T-cell (primary cell): ENCODE data around the gene NR2F1-AS1. TPM values are rescaled to one million over a fixed set of nuclear protein-coding genes. Genes with fewer than 3 reads are reported as not detected.

Experiments used
- ATAC-seq, 4 experiments: fragments of 200-7000 bp in 3 of 4; fragments of 150-1000 bp in 1 of 4; cut with Tn5 transposase; replicated peaks in 1 of 4; 1 replicate in 3 of 4; 2 replicates in 1 of 4; pipeline ENCODE4 v1.10.0; 2021; ENCODE audit warnings: moderate library complexity in 3 of 4, mild to moderate bottlenecking in 2 of 4, moderate number of reproducible peaks in 1 of 4
- CTCF ChIA-PET, 2 donors: fragments of 300-600 bp; sonication (Branson Sonifier 250); formaldehyde crosslinking; loops; one replicate each; lab custom pipeline; 2022; ENCODE audit warnings: antibody characterized with exemption in 2 of 2; lab: Charles Lee
- POLR2A ChIA-PET, 2 donors: fragments of 300-600 bp; sonication (Branson Sonifier 250); formaldehyde crosslinking; loops; one replicate each; lab custom pipeline; 2022; ENCODE audit warnings: antibody characterized with exemption in 2 of 2; lab: Charles Lee
- DNase-seq, 35 experiments: peaks; one replicate each; pipeline versions ENCODE4 v3.0.0 to v3.0.0-alpha.2; 2013 to 2023
- H3K27ac ChIP-seq: one replicate; pipeline ENCODE4 v1.5.1; 2013; ENCODE audit warnings: low read length
- H3K27me3 ChIP-seq, 2 experiments: replicated peaks in 1 of 2; 1 replicate in 1 of 2; 2 replicates in 1 of 2; pipeline versions ENCODE4 v1.6.1 to v1.7.0; 2013; ENCODE audit warnings: low read length in 1 of 2, mixed read lengths in 1 of 2; ENCODE audit not compliant: control insufficient read depth in 2 of 2, insufficient read depth in 2 of 2; ENCODE audit errors: extremely low read depth in 1 of 2
- H3K36me3 ChIP-seq, 2 donors: 1 replicate in 1 of 2; 2 replicates in 1 of 2; pipeline versions ENCODE4 v1.6.1 to v1.7.0; 2013; ENCODE audit warnings: low read length in 1 of 2; ENCODE audit not compliant: control insufficient read depth in 2 of 2, insufficient read depth in 1 of 2; ENCODE audit errors: extremely low read depth in 1 of 2
- H3K4me1 ChIP-seq, 2 experiments: 1 replicate in 1 of 2; 2 replicates in 1 of 2; pipeline versions ENCODE4 v1.6.1 to v1.7.0; 2013; ENCODE audit warnings: low read length in 2 of 2, mixed read lengths in 1 of 2; ENCODE audit not compliant: insufficient read depth in 2 of 2, control insufficient read depth in 1 of 2; ENCODE audit errors: extremely low read depth in 1 of 2
- H3K4me3 ChIP-seq, 2 donors: 1 replicate in 1 of 2; 2 replicates in 1 of 2; pipeline versions ENCODE4 v1.5.1 to v1.7.0; 2013; ENCODE audit warnings: mild to moderate bottlenecking in 2 of 2, low read length in 1 of 2, moderate library complexity in 1 of 2; ENCODE audit not compliant: control insufficient read depth in 1 of 2; ENCODE audit errors: extremely low read depth in 1 of 2
- H3K9me3 ChIP-seq: 2 replicates; pipeline ENCODE4 v1.7.0; 2013
- H3K27ac Mint-ChIP-seq, 2 donors: one replicate each; pipeline ENCODE4 v1.8.0; 2020 to 2021; ENCODE audit warnings: mild to moderate bottlenecking in 2 of 2, mixed read lengths in 2 of 2
- H3K27me3 Mint-ChIP-seq, 2 donors: one replicate each; pipeline ENCODE4 v1.8.0; 2021 to 2022; ENCODE audit warnings: mixed read lengths in 2 of 2
- H3K36me3 Mint-ChIP-seq: one replicate; pipeline ENCODE4 v1.8.0; 2021; ENCODE audit warnings: mixed read lengths
- H3K4me1 Mint-ChIP-seq, 3 donors: one replicate each; pipeline ENCODE4 v1.8.0; 2020 to 2022; ENCODE audit warnings: mixed read lengths in 3 of 3, mild to moderate bottlenecking in 1 of 3
- H3K4me3 Mint-ChIP-seq, 3 donors: one replicate each; pipeline ENCODE4 v1.8.0; 2020 to 2022; ENCODE audit warnings: mild to moderate bottlenecking in 3 of 3, mixed read lengths in 3 of 3, moderate library complexity in 3 of 3
- H3K9me3 Mint-ChIP-seq, 3 donors: one replicate each; pipeline ENCODE4 v1.8.0; 2020 to 2022; ENCODE audit warnings: mixed read lengths in 3 of 3
- WGBS: methylation state at CpG from one replicate; pipeline ENCODE4 v1.1.5; 2013; ENCODE audit warnings: missing lambda C conversion rate; ENCODE audit not compliant: insufficient coverage; 5-methylcytosine and 5-hydroxymethylcytosine counted together
- total RNA-seq, 35 experiments: library from RNA in 6 of 35; stranded (reverse) in 6 of 35; fragments of 120-200 nt in 1 of 35; gene quantifications; one replicate each; pipeline versions ENCODE4 v1.2.1 to v1.2.4 and lab custom pipeline; 2013 to 2026

The NR2F1-AS1 gene
- total RNA-seq, 5 donors from 2014 or later (not counting 1 experiment from before 2014, with no cell fraction given) = not detected

GRCh38 chr5:93497096-93497495 lies 83.9 kb downstream of the NR2F1-AS1 start:
- Mint-ChIP-seq H3K27ac (no peak overlapping the region), H3K9me3 (no peaks in the 10 kb centered on the region), H3K27me3 (peaks cover 0 to 7% of the 10 kb centered on the region in 2 donors), H3K4me3 (no peak overlapping the region), H3K36me3 (no peaks in the 10 kb centered on the region), H3K4me1 (no peaks in the 10 kb centered on the region)
- DNase-seq = no peak
- H3K36me3 ChIP-seq = no peaks in the 10 kb centered on the region
- ChIA-PET POLR2A (no interaction called here), CTCF (no interaction called here)
- no peak for ATAC-seq
- H3K4me3 ChIP-seq = no peak overlapping the region
- no peaks in the 10 kb centered on the region for H3K27me3 ChIP-seq
- WGBS = no CpG with 5 or more reads among the region's 4 CpGs
- H3K27ac ChIP-seq = no peak overlapping the region
- no peaks in the 10 kb centered on the region for H3K4me1 ChIP-seq
- H3K9me3 ChIP-seq = no peaks in the 10 kb centered on the region

- H3K9me3 ChIP-seq = no peaks in the 10 kb centered on the region
- CTCF ChIA-PET = no interaction called here
- H3K4me1 Mint-ChIP-seq = no peaks in the 10 kb centered on the region
- no peaks in the 10 kb centered on the region for H3K4me1 ChIP-seq
- POLR2A ChIA-PET = no interaction called here
- DNase-seq (no peak), ATAC-seq (no peak)
- no peak overlapping the region for H3K4me3 Mint-ChIP-seq
- H3K27ac Mint-ChIP-seq = no peak overlapping the region
- H3K36me3 Mint-ChIP-seq = no peaks in the 10 kb centered on the region
- no peaks in the 10 kb centered on the region for H3K27me3 ChIP-seq
- H3K36me3 ChIP-seq = no peaks in the 10 kb centered on the region
- peaks cover 4 to 6% (median 5%) of the 10 kb centered on the region in 3 donors for H3K9me3 Mint-ChIP-seq
- H3K27me3 Mint-ChIP-seq = no peaks in the 10 kb centered on the region
- H3K27ac ChIP-seq = no peak overlapping the region
- H3K4me3 ChIP-seq = no peak overlapping the region
Measured at GRCh38 chr5:93479982-93480509, 101.0 kb downstream of the NR2F1-AS1 start.

GRCh38 chr5:93477816-93478215 lies 103.2 kb downstream of the NR2F1-AS1 start:
- Mint-ChIP-seq H3K27ac (no peak overlapping the region), H3K9me3 (peaks cover 4 to 5% (median 5%) of the 10 kb centered on the region in 3 donors), H3K4me3 (no peak overlapping the region), H3K36me3 (no peaks in the 10 kb centered on the region), H3K4me1 (no peaks in the 10 kb centered on the region), H3K27me3 (peaks cover 0 to 2% of the 10 kb centered on the region in 2 donors)
- CTCF ChIA-PET = no interaction called here
- Histone ChIP-seq H3K4me1 (no peaks in the 10 kb centered on the region), H3K36me3 (no peaks in the 10 kb centered on the region), H3K4me3 (no peak overlapping the region), H3K27ac (no peak overlapping the region), H3K9me3 (no peaks in the 10 kb centered on the region), H3K27me3 (no peaks in the 10 kb centered on the region)
- POLR2A ChIA-PET = no interaction called here
- no peak for DNase-seq
- ATAC-seq = no peak

GRCh38 chr5:93476251-93476742 lies 104.7 kb downstream of the NR2F1-AS1 start:
- H3K4me1 Mint-ChIP-seq = no peaks in the 10 kb centered on the region
- peaks cover 4 to 5% (median 5%) of the 10 kb centered on the region in 3 donors for H3K9me3 Mint-ChIP-seq
- no peak overlapping the region for H3K4me3 Mint-ChIP-seq
- Histone ChIP-seq H3K9me3 (no peaks in the 10 kb centered on the region), H3K27ac (no peak overlapping the region), H3K36me3 (no peaks in the 10 kb centered on the region), H3K4me3 (no peak overlapping the region), H3K27me3 (no peaks in the 10 kb centered on the region), H3K4me1 (no peaks in the 10 kb centered on the region)
- ATAC-seq (no peak), DNase-seq (no peak)
- no CpG with 5 or more reads among the region's 2 CpGs for WGBS
- H3K27ac Mint-ChIP-seq = no peak overlapping the region
- H3K36me3 Mint-ChIP-seq = no peaks in the 10 kb centered on the region
- ChIA-PET POLR2A (no interaction called here), CTCF (no interaction called here)
- peaks cover 0 to 2% of the 10 kb centered on the region in 2 donors for H3K27me3 Mint-ChIP-seq

- H3K36me3 Mint-ChIP-seq = no peaks in the 10 kb centered on the region
- peaks cover 16 to 31% (median 22%) of the 10 kb centered on the region in 3 donors for H3K9me3 Mint-ChIP-seq
- DNase-seq = no peak
Measured at GRCh38 chr5:93462916-93463315, 118.1 kb downstream of the NR2F1-AS1 start.

DNA sequence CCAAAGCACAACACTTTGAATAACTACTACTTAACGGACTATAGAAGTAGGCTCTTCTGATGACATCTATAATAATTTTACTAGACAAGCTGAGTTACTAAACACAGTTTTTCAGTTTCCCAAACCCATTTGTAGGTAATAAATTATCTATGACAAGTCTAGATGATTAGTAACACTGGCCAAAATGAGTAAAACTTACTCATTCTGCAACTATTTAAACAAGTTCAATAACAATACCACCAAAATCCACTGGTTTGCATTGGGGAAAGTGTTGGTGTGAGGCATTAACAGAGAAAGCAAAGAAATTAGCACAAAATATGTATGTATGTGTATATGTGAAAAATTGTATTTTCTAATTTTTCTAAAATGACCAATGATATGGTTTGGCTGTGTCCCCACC lies 119.3 kb downstream of the NR2F1-AS1 start:
- Histone ChIP-seq H3K27me3 (no peaks in the 10 kb centered on the region), H3K4me3 (no peak overlapping the region), H3K27ac (no peak overlapping the region), H3K4me1 (no peaks in the 10 kb centered on the region), H3K9me3 (no peaks in the 10 kb centered on the region), H3K36me3 (no peaks in the 10 kb centered on the region)
- Mint-ChIP-seq H3K27me3 (no peaks in the 10 kb centered on the region), H3K9me3 (peaks cover 11 to 31% (median 20%) of the 10 kb centered on the region in 3 donors), H3K36me3 (no peaks in the 10 kb centered on the region), H3K27ac (no peak overlapping the region), H3K4me3 (no peak overlapping the region), H3K4me1 (no peaks in the 10 kb centered on the region)
- no peak for DNase-seq
- ChIA-PET CTCF (no interaction called here), POLR2A (no interaction called here)
- no CpG with 5 or more reads among the region's 1 CpG for WGBS
- ATAC-seq = no peak

More at GRCh38 chr5:93462916-93463315, 118.1 kb downstream of the NR2F1-AS1 start:
- H3K27me3 Mint-ChIP-seq = peaks cover 0 to 3% of the 10 kb centered on the region in 2 donors
- H3K4me1 ChIP-seq = no peaks in the 10 kb centered on the region
- no peak overlapping the region for H3K4me3 ChIP-seq
- CTCF ChIA-PET = no interaction called here
- 100% methylated on average over 1 of the region's 1 CpG for WGBS
- H3K27ac ChIP-seq = no peak overlapping the region
- H3K9me3 ChIP-seq = no peaks in the 10 kb centered on the region
- ATAC-seq = no peak
- no peaks in the 10 kb centered on the region for H3K4me1 Mint-ChIP-seq
- POLR2A ChIA-PET = no interaction called here
- H3K36me3 ChIP-seq = no peaks in the 10 kb centered on the region
- no peak overlapping the region for H3K27ac Mint-ChIP-seq
- H3K27me3 ChIP-seq = no peaks in the 10 kb centered on the region
- no peak overlapping the region for H3K4me3 Mint-ChIP-seq

DNA sequence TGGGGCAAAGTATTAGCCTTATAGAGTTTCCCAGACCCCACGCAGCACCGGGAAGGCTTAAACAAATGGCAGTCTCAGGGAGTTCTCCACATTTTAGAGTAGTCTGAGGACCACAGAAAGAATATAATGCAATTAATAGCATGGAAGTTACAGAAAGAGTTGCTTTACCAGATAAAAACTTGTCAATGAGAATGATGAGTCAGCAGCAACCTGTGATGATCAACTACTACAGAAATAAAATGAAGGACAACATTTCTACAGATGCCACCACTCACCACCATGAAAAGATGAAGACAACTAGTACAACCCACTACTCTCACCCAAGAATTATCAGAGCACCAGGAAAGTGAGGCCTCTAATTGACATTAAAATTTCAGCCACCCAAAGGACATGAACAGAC lies 120.7 kb downstream of the NR2F1-AS1 start:
- H3K4me1 ChIP-seq = no peaks in the 10 kb centered on the region
- H3K4me1 Mint-ChIP-seq = no peaks in the 10 kb centered on the region
- no peaks in the 10 kb centered on the region for H3K27me3 Mint-ChIP-seq
- peaks cover 11 to 31% (median 18%) of the 10 kb centered on the region in 3 donors for H3K9me3 Mint-ChIP-seq
- 100% methylated on average over 1 of the region's 2 CpGs for WGBS
- no peaks in the 10 kb centered on the region for H3K9me3 ChIP-seq
- DNase-seq (no peak), ATAC-seq (no peak)
- ChIA-PET CTCF (no interaction called here), POLR2A (no interaction called here)
- no peaks in the 10 kb centered on the region for H3K36me3 Mint-ChIP-seq
- no peak overlapping the region for H3K27ac ChIP-seq
- no peak overlapping the region for H3K27ac Mint-ChIP-seq
- no peaks in the 10 kb centered on the region for H3K36me3 ChIP-seq
- no peak overlapping the region for H3K4me3 ChIP-seq
- no peaks in the 10 kb centered on the region for H3K27me3 ChIP-seq
- H3K4me3 Mint-ChIP-seq = no peak overlapping the region
